Adrenal gland (tissue), 5 donors: ENCODE results near the gene LTA.

Source experiments
- POLR2A ChIP-seq, 2 donors: fragments of 450-650 bp; IDR thresholded peaks; one replicate each; pipeline ENCODE4 v1.6.1; 2017; ENCODE audit warnings: antibody characterized with exemption in 2 of 2, mild to moderate bottlenecking in 2 of 2, moderate library complexity in 1 of 2
- TF ChIP-seq, protein P1 (sequence below), 6 experiments: fragments of 450-650 bp in 4 of 6; fragments of 200-600 bp in 2 of 6; sonication (generic) in 1 of 6; IDR thresholded peaks; 1 replicate in 5 of 6; 2 replicates in 1 of 6; pipeline versions ENCODE4 v1.5.1 to v1.8.0; 2016 to 2021; ENCODE audit warnings: antibody characterized with exemption in 6 of 6, mild to moderate bottlenecking in 2 of 6, moderate library complexity in 1 of 6
- donor health status: DM: no; HTN: no; CAD: no.

DNA sequence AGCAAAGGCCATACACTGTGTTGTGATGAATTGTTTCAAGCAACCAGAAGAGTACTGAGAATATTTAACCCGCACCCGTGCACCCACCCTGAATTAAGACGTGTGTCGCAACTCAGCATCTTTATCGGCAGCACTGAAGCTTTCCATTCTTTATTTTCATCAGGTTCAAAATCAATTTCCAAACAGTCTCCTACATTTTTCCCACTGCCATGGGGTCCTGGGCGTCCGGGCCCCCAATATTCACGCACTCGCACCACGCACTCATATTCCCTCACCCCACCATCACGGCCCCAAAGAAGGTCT lies 8.3 kb downstream of the LTA start:
- TF ChIP-seq, protein P1, sequence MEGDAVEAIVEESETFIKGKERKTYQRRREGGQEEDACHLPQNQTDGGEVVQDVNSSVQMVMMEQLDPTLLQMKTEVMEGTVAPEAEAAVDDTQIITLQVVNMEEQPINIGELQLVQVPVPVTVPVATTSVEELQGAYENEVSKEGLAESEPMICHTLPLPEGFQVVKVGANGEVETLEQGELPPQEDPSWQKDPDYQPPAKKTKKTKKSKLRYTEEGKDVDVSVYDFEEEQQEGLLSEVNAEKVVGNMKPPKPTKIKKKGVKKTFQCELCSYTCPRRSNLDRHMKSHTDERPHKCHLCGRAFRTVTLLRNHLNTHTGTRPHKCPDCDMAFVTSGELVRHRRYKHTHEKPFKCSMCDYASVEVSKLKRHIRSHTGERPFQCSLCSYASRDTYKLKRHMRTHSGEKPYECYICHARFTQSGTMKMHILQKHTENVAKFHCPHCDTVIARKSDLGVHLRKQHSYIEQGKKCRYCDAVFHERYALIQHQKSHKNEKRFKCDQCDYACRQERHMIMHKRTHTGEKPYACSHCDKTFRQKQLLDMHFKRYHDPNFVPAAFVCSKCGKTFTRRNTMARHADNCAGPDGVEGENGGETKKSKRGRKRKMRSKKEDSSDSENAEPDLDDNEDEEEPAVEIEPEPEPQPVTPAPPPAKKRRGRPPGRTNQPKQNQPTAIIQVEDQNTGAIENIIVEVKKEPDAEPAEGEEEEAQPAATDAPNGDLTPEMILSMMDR (IDR thresholded peaks at IDR 0.05): no peak
- TF ChIP-seq POLR2A (IDR thresholded peaks at IDR 0.05): no peak
